Small intestine (tissue), 7 donors: ENCODE results near the gene C1orf52. TPM values are rescaled to one million over a fixed set of nuclear protein-coding genes. Genes with fewer than 3 reads are reported as not detected.
"Not testable (repeated sequence)": the region's sequence is repeated elsewhere in the genome, so short reads cannot be mapped to it uniquely, and the experiment has no call there.

Experiments used
- DNase-seq, 2 donors: peaks; one replicate each; pipeline versions ENCODE4 v3.0.0 to v3.0.0-alpha.2; 2013
- FAIRE-seq: peaks from 2 replicates; lab custom pipeline; 2012; peaks lifted over from hg19 to GRCh38; lab: Jason Lieb, UNC
- H3K27ac ChIP-seq, 3 donors: one replicate each; pipeline ENCODE4 v1.5.1; 2013; ENCODE audit warnings: low read length in 2 of 3, mild to moderate bottlenecking in 2 of 3, control low read depth in 1 of 3, inconsistent platforms in 1 of 3, low read depth in 1 of 3, moderate library complexity in 1 of 3
- H3K27me3 ChIP-seq, 3 donors: one replicate each; pipeline ENCODE4 v1.6.1; 2013; ENCODE audit warnings: low read length in 3 of 3, inconsistent platforms in 1 of 3; ENCODE audit not compliant: control insufficient read depth in 3 of 3, insufficient read depth in 3 of 3
- H3K36me3 ChIP-seq, 3 donors: one replicate each; pipeline ENCODE4 v1.6.1; 2013; ENCODE audit warnings: low read length in 3 of 3, inconsistent platforms in 1 of 3, low read depth in 1 of 3, mild to moderate bottlenecking in 1 of 3, moderate library complexity in 1 of 3; ENCODE audit not compliant: control insufficient read depth in 3 of 3, insufficient read depth in 2 of 3
- H3K4me1 ChIP-seq, 3 donors: one replicate each; pipeline ENCODE4 v1.6.1; 2013; ENCODE audit warnings: low read length in 2 of 3, inconsistent platforms in 1 of 3, low read depth in 1 of 3, mild to moderate bottlenecking in 1 of 3, moderate library complexity in 1 of 3; ENCODE audit not compliant: control insufficient read depth in 3 of 3, insufficient read depth in 2 of 3
- H3K4me3 ChIP-seq, 3 donors: one replicate each; pipeline ENCODE4 v1.5.1; 2013; ENCODE audit warnings: low read length in 3 of 3, control low read depth in 1 of 3, inconsistent platforms in 1 of 3, low read depth in 1 of 3, mild to moderate bottlenecking in 1 of 3, moderate library complexity in 1 of 3
- H3K9me3 ChIP-seq, 2 donors: one replicate each; pipeline ENCODE4 v1.6.1; 2013; ENCODE audit warnings: low read depth in 1 of 2, low read length in 1 of 2; ENCODE audit not compliant: control insufficient read depth in 2 of 2, insufficient read depth in 1 of 2
- WGBS, 3 donors: extraction: QIAGEN DNeasy Blood & Tissue Kit; methylation state at CpG; one replicate each; pipeline ENCODE4 v1.1.7; 2013; 5-methylcytosine and 5-hydroxymethylcytosine counted together
- polyA plus RNA-seq, 4 donors: library from polyadenylated mRNA; stranded (reverse) in 3 of 4; unstranded in 1 of 4; fragments of 200-250 nt in 3 of 4; fragments of 120-200 nt in 1 of 4; gene quantifications; one replicate each; pipeline versions ENCODE4 v1.2.1 to v1.2.3, GENCODE V29; 2013
- donor health status: healthy with polysubstance abuse.
- donor health status: control.
- donor health status: control.
- donor health status: Bipolar disorder and iron deficiency.
- donor health status: healthy.

C1orf52 gene
- polyA plus RNA-seq, 4 donors = 15.9 to 35.6 (median 18.5) TPM

DNA sequence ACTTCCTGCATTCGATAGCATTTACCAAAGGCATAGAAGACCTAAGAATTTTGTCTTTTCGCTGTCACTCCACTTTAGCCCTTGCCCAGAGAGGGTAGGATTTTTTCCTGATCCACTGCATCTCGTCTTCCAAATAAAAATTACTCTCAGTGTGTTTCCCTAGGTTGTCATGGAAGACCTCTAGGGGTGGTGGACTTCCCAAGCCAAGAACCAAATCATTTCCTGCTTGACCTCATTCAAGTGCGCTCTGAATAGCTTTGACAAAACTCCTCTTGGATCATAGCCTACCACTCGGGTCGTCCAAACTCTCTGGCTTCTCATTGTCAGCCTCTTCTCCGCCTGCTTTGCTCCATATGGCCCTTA lies 431 bp upstream of the C1orf52 start:
- Histone ChIP-seq H3K27me3 (no peaks in the 10 kb centered on the region), H3K27ac (peak overlapping the region in 2 of 3 donors; percentile 62 to 84), H3K36me3 (peaks cover 0 to 9% (median 3%) of the 10 kb centered on the region in 3 donors), H3K4me1 (peaks cover 2 to 23% (median 4%) of the 10 kb centered on the region in 3 donors), H3K4me3 (peak overlapping the region in 1 of 3 donors; percentile 80), H3K9me3 (peaks cover 0 to 13% of the 10 kb centered on the region in 2 donors)
- FAIRE-seq (no peak), DNase-seq (no peak)
- WGBS, 3 donors = 36 to 46% (median 45%) methylated on average over 7 of the region's 7 CpGs

DNA sequence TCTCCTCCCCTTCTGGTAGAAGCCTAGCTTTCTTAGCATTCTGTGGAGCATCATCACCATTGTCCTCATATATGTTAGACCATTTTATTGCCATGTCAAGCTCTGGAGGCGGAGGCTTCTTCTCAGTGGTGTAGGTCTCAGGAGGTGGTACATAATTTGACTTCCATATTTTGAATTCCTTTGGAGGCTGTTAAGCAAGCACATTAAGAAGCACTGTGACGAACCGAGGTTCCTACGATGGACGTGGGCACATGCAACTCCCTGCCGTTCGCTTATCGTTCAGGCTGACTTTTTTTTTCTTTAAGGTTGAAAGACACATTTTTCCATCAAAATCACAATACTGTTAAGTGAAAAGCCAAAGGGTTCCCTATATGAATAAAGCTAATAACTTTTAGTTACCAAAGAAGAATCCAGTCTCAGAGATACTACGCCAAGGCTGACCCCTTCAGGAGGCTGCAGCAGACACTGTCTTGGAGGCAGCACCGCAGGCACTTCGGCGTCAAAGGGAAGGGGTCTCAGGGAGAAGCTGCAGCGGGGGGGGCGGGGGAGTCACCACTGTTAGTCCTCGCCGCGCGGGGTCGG lies 835 bp downstream of the C1orf52 start:
- 2 to 6% (median 5%) methylated on average over 19 of the region's 19 CpGs for WGBS, 3 donors
- peaks cover 0 to 13% of the 10 kb centered on the region in 2 donors for H3K9me3 ChIP-seq

GRCh38 chr1:85249042-85249441 lies 10.4 kb downstream of the C1orf52 start:
- not testable (repeated sequence) for H3K9me3 ChIP-seq, H3K4me1 ChIP-seq, DNase-seq, H3K27me3 ChIP-seq, H3K27ac ChIP-seq, H3K4me3 ChIP-seq, H3K36me3 ChIP-seq, FAIRE-seq
- WGBS, 3 donors = 78 to 96% (median 92%) methylated on average over 3 of the region's 3 CpGs

More for the DNA sequence above, 835 bp downstream of the C1orf52 start:
- Histone ChIP-seq H3K27me3 (no peaks in the 10 kb centered on the region), H3K27ac (no peak overlapping the region), H3K4me3 (peak overlapping the region; percentile 80 to 99 (median 98)), H3K36me3 (peaks cover 1 to 11% (median 2%) of the 10 kb centered on the region in 3 donors), H3K4me1 (peaks cover 2 to 23% (median 4%) of the 10 kb centered on the region in 3 donors)
- FAIRE-seq (no peak), DNase-seq (peak in 1 of 2 donors; percentile 47)

- FAIRE-seq = no peak
- no peak overlapping the region for H3K4me3 ChIP-seq
- DNase-seq = no peak
- no peaks in the 10 kb centered on the region for H3K36me3 ChIP-seq
- H3K27ac ChIP-seq = no peak overlapping the region
- H3K4me1 ChIP-seq = no peaks in the 10 kb centered on the region
- H3K27me3 ChIP-seq = no peaks in the 10 kb centered on the region
- peaks cover 0 to 7% of the 10 kb centered on the region in 2 donors for H3K9me3 ChIP-seq
- 74 to 93% (median 81%) methylated on average over 1 of the region's 1 CpG for WGBS, 3 donors
Measured at GRCh38 chr1:85245891-85246290, 13.6 kb downstream of the C1orf52 start.

- no peaks in the 10 kb centered on the region for H3K27me3 ChIP-seq
- DNase-seq = no peak
- H3K27ac ChIP-seq = no peak overlapping the region
- H3K9me3 ChIP-seq = peaks cover 0 to 7% of the 10 kb centered on the region in 2 donors
- 73 to 95% (median 95%) methylated on average over 1 of the region's 1 CpG for WGBS, 3 donors
- FAIRE-seq = no peak
- no peaks in the 10 kb centered on the region for H3K36me3 ChIP-seq
- no peak overlapping the region for H3K4me3 ChIP-seq
- H3K4me1 ChIP-seq = no peaks in the 10 kb centered on the region
Measured at GRCh38 chr1:85245456-85245855, 14.0 kb downstream of the C1orf52 start.

DNA sequence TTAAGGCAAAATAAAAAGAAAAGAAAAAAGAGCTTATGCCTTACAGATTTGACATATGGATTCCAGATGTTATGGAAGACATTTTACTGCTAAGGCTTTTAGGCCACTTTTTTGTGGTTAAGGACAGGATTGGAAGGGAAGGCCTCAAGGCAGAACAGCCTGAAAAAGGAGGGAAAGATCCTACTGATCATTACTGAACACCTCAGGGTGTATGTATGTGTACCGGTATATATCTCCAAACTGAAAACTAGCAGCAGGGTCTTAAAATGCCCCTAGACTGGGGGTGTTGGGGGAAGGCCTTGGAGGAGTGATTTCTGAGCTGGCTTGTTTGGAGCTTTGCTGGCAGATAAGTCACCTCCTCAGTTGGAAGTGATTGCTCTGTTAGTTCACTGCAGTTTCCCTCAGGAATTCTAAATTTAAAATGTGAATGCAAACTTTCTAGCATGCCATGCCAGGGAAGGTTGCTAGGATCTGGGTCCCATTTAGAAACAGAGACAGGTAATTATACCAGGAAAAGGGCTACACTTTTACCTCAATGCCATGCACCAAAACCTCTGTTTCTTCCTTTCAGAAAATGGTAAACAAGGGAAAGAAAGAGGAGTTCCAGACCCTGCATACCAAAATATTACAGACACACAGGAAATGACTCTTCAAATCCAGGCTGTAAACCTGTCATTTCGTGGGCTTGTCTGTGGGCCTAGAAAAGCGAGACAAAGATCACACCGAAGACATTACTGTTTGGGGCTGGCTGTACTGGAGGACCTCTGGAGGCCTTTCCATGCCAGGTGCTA lies 15.0 kb downstream of the C1orf52 start:
- FAIRE-seq = no peak
- Histone ChIP-seq H3K4me1 (no peaks in the 10 kb centered on the region), H3K27ac (no peak overlapping the region), H3K4me3 (no peak overlapping the region), H3K27me3 (no peaks in the 10 kb centered on the region), H3K36me3 (no peaks in the 10 kb centered on the region), H3K9me3 (peaks cover 0 to 7% of the 10 kb centered on the region in 2 donors)
- WGBS, 3 donors = 57 to 65% (median 58%) methylated on average over 4 of the region's 4 CpGs
- DNase-seq = no peak

GRCh38 chr1:85243372-85243771 lies 16.1 kb downstream of the C1orf52 start:
- H3K27ac ChIP-seq = no peak overlapping the region
- no peaks in the 10 kb centered on the region for H3K36me3 ChIP-seq
- no peaks in the 10 kb centered on the region for H3K9me3 ChIP-seq
- no peaks in the 10 kb centered on the region for H3K4me1 ChIP-seq
- FAIRE-seq (no peak), DNase-seq (no peak)
- no peak overlapping the region for H3K4me3 ChIP-seq
- H3K27me3 ChIP-seq = no peaks in the 10 kb centered on the region

DNA sequence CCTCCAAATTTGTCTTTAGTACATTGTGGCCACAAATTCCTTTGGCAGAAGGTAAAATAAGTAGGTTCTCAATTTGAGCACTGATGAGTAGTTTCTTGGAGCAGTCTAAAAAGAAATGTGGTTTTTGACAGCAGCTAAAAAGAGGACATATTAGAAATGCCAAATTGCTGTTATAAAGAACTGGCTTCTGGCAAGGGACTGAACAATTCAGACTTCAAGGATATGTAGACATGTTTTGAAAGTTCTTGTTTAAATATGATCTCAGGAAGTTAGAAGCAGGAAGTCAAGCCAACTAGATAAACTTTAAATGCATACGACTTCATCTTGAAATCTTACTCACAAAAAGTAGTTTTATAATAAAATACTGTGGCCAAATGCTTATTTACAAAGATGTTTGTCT lies 18.8 kb downstream of the C1orf52 start:
- Histone ChIP-seq H3K4me3 (no peak overlapping the region), H3K36me3 (no peaks in the 10 kb centered on the region), H3K4me1 (no peaks in the 10 kb centered on the region), H3K27ac (no peak overlapping the region), H3K27me3 (no peaks in the 10 kb centered on the region), H3K9me3 (no peaks in the 10 kb centered on the region)
- 12 to 37% (median 32%) methylated on average over 1 of the region's 1 CpG for WGBS, 3 donors
- no peak for FAIRE-seq
- DNase-seq = no peak
